Measurements from ENCODE around the gene GRIN3B.

Gene GRIN3B

DNA sequence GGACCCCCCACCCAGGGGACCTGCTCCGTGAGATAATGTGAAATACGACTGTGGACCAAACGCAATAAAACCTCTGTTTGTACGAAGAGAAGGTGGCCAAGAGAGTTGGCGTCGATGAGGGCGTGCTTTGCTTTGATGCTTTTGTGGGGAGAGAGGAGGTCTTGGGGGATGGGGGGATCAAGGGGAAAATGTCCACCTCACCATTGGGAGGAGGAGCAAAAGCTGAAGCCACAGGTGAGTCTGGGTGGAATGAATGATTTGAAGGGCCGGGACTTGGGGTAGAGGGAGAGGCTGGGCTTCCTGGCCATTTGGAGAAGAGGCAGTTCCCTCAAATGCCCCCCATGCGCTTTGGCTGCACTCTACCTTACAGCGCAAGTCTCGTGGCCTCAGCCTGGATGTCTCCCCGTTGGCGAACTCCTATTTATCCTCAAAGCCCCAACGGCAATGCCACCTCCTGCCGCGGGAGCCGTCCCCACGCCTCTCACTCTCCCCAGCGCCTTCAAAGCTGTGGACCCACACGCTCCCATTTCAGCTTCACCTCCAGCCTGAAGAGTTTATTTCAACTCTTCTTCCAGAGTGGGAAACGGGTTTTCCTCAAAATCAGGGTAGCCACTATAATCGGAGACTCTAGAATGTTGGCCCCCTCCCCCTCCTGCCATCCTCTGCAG lies 38.9 kb downstream of the GRIN3B start:
- no CpG with 5 or more reads among the region's 22 CpGs for whole genome bisulfite sequencing (ENCODE audit: extremely low coverage, insufficient coverage, insufficient read length)
- H2AK5ac ChIP-seq (ENCODE audit: low read length) = no peak overlapping the region
- peak overlapping the region; percentile 2 for H4K12ac ChIP-seq (ENCODE audit: low read depth, low read length)
- H3K27ac ChIP-seq (ENCODE audit: low read depth, low read length) = peak overlapping the region; percentile 28
- H3K23ac ChIP-seq (ENCODE audit: low read length) = no peak overlapping the region
- no peak overlapping the region for H3K9ac ChIP-seq (ENCODE audit: low read length)
- peaks cover 3 to 8% of the 10 kb centered on the region in 2 experiments for H3K4me1 ChIP-seq (ENCODE audit: control insufficient read depth in 1 of 2, insufficient read depth in 2 of 2, low read length in 2 of 2)
- H2BK120ac ChIP-seq (ENCODE audit: insufficient read depth, low read length, poor library complexity) = no peak overlapping the region
- no peak overlapping the region for H3K4ac ChIP-seq (ENCODE audit: low read depth, low read length)
- no peak overlapping the region for H2BK12ac ChIP-seq (ENCODE audit: low read length)
- H3K4me2 ChIP-seq (ENCODE audit: low read length) = peak overlapping the region; percentile 49
- H2BK5ac ChIP-seq (ENCODE audit: low read depth, low read length, poor library complexity) = no peak overlapping the region
- no peak overlapping the region for H4K91ac ChIP-seq (ENCODE audit: low read depth, low read length)
- H3K4me3 ChIP-seq (ENCODE audit: low read depth, low read length) = no peak overlapping the region
- H3K79me2 ChIP-seq (ENCODE audit: control insufficient read depth, insufficient read depth, low read length, poor library complexity) = no peaks in the 10 kb centered on the region
- H3K27me3 ChIP-seq (ENCODE audit: insufficient read depth, low read length) = no peaks in the 10 kb centered on the region
- peak in 1 of 2 donors; percentile 40 for DNase-seq
- H4K8ac ChIP-seq (ENCODE audit: low read depth, low read length) = no peak overlapping the region
- no peak overlapping the region for H3K14ac ChIP-seq (ENCODE audit: low read length)
- H3K79me1 ChIP-seq (ENCODE audit: low read length) = no peaks in the 10 kb centered on the region
- H3K36me3 ChIP-seq (ENCODE audit: control insufficient read depth in 1 of 2, insufficient read depth in 2 of 2, low read length in 2 of 2) = peaks cover 41 to 44% of the 10 kb centered on the region in 2 experiments
- H2AFZ ChIP-seq (ENCODE audit: insufficient read depth, low read length, poor library complexity) = no peak overlapping the region
- H3K18ac ChIP-seq (ENCODE audit: low read length) = no peak overlapping the region
- no peaks in the 10 kb centered on the region for H3K9me3 ChIP-seq (ENCODE audit: insufficient read depth, low read depth, low read length)

DNA sequence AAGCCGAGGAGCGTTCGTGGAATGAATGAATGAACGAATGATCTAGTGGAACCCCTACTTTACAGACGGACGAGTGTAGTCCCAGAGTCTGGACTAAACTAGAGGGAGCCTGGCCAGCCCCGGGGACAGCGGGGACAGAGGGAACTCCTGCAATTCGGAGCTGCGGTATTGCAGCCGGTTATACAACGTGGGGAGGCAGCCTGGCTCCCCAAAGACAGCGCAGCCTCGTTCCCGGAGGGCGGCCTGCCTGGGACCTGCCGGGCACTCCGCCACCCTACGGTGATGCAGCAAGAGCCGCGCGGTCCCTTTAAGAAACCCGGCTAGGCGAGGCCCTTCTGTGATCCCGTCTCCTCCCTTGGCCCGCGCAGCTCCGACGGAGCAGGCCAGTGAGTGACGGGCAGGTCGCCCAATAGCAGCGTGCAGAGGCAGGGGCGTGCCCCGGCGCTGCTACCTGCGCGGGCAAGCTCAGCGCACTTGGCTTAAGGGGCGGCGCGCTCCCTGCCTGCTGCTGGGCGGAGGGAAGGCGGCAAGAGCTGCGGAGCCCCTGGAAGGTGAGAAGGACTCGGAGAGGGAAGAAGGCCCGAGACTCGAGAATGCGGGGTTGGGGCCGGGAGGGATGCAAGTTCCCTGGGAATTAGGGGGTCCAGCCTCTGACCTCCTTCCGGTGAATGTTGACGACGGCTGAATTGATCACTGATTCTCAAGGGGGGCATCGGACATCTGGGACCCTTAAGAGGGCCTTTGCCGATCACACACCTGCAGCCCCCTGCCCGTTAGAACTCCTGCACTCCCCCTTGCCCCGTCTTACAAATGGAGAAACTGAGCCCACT lies 39.6 kb downstream of the GRIN3B start, which contains the start of gene ABCA7:
Gene ABCA7, plus strand, starts transcription at position 462 of the 830 bp plus-strand sequence. CDS start 1,255 bp downstream, outside the sequence.
- H3K4me3 ChIP-seq (ENCODE audit: low read depth, low read length) = peak within 1 kb of the TSS; percentile 72
- peaks cover 43 to 48% of the 10 kb centered on the region in 2 experiments for H3K36me3 ChIP-seq (ENCODE audit: control insufficient read depth in 1 of 2, insufficient read depth in 2 of 2, low read length in 2 of 2)
- no CpG with 5 or more reads among the region's 56 CpGs for WGBS (ENCODE audit: extremely low coverage, insufficient coverage, insufficient read length)
- H4K12ac ChIP-seq (ENCODE audit: low read depth, low read length) = peak within 1 kb of the TSS; percentile 2
- H3K4ac ChIP-seq (ENCODE audit: low read depth, low read length) = no peak within 1 kb of the TSS
- peaks cover 3 to 8% of the 10 kb centered on the region in 2 experiments for H3K4me1 ChIP-seq (ENCODE audit: control insufficient read depth in 1 of 2, insufficient read depth in 2 of 2, low read length in 2 of 2)
- peak; percentile 99 to 100 for DNase-seq
- H3K14ac ChIP-seq (ENCODE audit: low read length) = peak within 1 kb of the TSS; percentile 25
- no peak within 1 kb of the TSS for H2AK5ac ChIP-seq (ENCODE audit: low read length)
- peak within 1 kb of the TSS; percentile 63 for H3K4me2 ChIP-seq (ENCODE audit: low read length)
- no peaks in the 10 kb centered on the region for H3K27me3 ChIP-seq (ENCODE audit: insufficient read depth, low read length)
- no peaks in the 10 kb centered on the region for H3K79me1 ChIP-seq (ENCODE audit: low read length)
- peak within 1 kb of the TSS; percentile 9 for H4K91ac ChIP-seq (ENCODE audit: low read depth, low read length)
- peak within 1 kb of the TSS; percentile 7 for H3K18ac ChIP-seq (ENCODE audit: low read length)
- H4K8ac ChIP-seq (ENCODE audit: low read depth, low read length) = peak within 1 kb of the TSS; percentile 31
- no peak within 1 kb of the TSS for H2BK120ac ChIP-seq (ENCODE audit: insufficient read depth, low read length, poor library complexity)
- peak within 1 kb of the TSS; percentile 23 for H2AFZ ChIP-seq (ENCODE audit: insufficient read depth, low read length, poor library complexity)
- no peaks in the 10 kb centered on the region for H3K79me2 ChIP-seq (ENCODE audit: control insufficient read depth, insufficient read depth, low read length, poor library complexity)
- H3K23ac ChIP-seq (ENCODE audit: low read length) = no peak within 1 kb of the TSS
- no peak within 1 kb of the TSS for H2BK12ac ChIP-seq (ENCODE audit: low read length)
- H2BK5ac ChIP-seq (ENCODE audit: low read depth, low read length, poor library complexity) = no peak within 1 kb of the TSS
- H3K27ac ChIP-seq (ENCODE audit: low read depth, low read length) = peak within 1 kb of the TSS; percentile 33
- no peaks in the 10 kb centered on the region for H3K9me3 ChIP-seq (ENCODE audit: insufficient read depth, low read depth, low read length)
- peak within 1 kb of the TSS; percentile 70 for H3K9ac ChIP-seq (ENCODE audit: low read length)

- Histone ChIP-seq H3K4me1 (ENCODE audit: control insufficient read depth in 1 of 2, insufficient read depth in 2 of 2, low read length in 2 of 2) (peaks cover 3 to 8% of the 10 kb centered on the region in 2 experiments), H3K9me3 (ENCODE audit: insufficient read depth, low read depth, low read length) (no peaks in the 10 kb centered on the region), H3K18ac (ENCODE audit: low read length) (peak overlapping the region; percentile 7), H2AFZ (ENCODE audit: insufficient read depth, low read length, poor library complexity) (no peak overlapping the region), H3K36me3 (ENCODE audit: control insufficient read depth in 1 of 2, insufficient read depth in 2 of 2, low read length in 2 of 2) (peaks cover 40 to 43% of the 10 kb centered on the region in 2 experiments), H4K91ac (ENCODE audit: low read depth, low read length) (peak overlapping the region; percentile 9), H2AK5ac (ENCODE audit: low read length) (no peak overlapping the region), H2BK120ac (ENCODE audit: insufficient read depth, low read length, poor library complexity) (no peak overlapping the region), H3K27ac (ENCODE audit: low read depth, low read length) (peak overlapping the region; percentile 33), H3K27me3 (ENCODE audit: insufficient read depth, low read length) (no peaks in the 10 kb centered on the region), H3K4me2 (ENCODE audit: low read length) (peak overlapping the region; percentile 63), H3K23ac (ENCODE audit: low read length) (no peak overlapping the region), H3K4me3 (ENCODE audit: low read depth, low read length) (no peak overlapping the region), H3K4ac (ENCODE audit: low read depth, low read length) (no peak overlapping the region), H4K8ac (ENCODE audit: low read depth, low read length) (no peak overlapping the region), H2BK5ac (ENCODE audit: low read depth, low read length, poor library complexity) (no peak overlapping the region), H3K79me2 (ENCODE audit: control insufficient read depth, insufficient read depth, low read length, poor library complexity) (no peaks in the 10 kb centered on the region), H4K12ac (ENCODE audit: low read depth, low read length) (no peak overlapping the region), H3K14ac (ENCODE audit: low read length) (no peak overlapping the region), H3K79me1 (ENCODE audit: low read length) (no peaks in the 10 kb centered on the region), H2BK12ac (ENCODE audit: low read length) (no peak overlapping the region), H3K9ac (ENCODE audit: low read length) (peak overlapping the region; percentile 6)
- no CpG with 5 or more reads among the region's 27 CpGs for WGBS (ENCODE audit: extremely low coverage, insufficient coverage, insufficient read length)
- DNase-seq = peak; percentile 89 to 94
These were observed 40.5 kb downstream of the GRIN3B start for GRCh38 chr19:1040476-1041271.

GRCh38 chr19:1041272-1041834 lies 41.1 kb downstream of the GRIN3B start:
- no peaks in the 10 kb centered on the region for H3K79me2 ChIP-seq (ENCODE audit: control insufficient read depth, insufficient read depth, low read length, poor library complexity)
- no peak overlapping the region for H4K91ac ChIP-seq (ENCODE audit: low read depth, low read length)
- H3K9ac ChIP-seq (ENCODE audit: low read length) = no peak overlapping the region
- no peak overlapping the region for H3K27ac ChIP-seq (ENCODE audit: low read depth, low read length)
- WGBS (ENCODE audit: extremely low coverage, insufficient coverage, insufficient read length) = no CpG with 5 or more reads among the region's 26 CpGs
- H4K12ac ChIP-seq (ENCODE audit: low read depth, low read length) = no peak overlapping the region
- peaks cover 3 to 8% of the 10 kb centered on the region in 2 experiments for H3K4me1 ChIP-seq (ENCODE audit: control insufficient read depth in 1 of 2, insufficient read depth in 2 of 2, low read length in 2 of 2)
- DNase-seq = no peak
- no peak overlapping the region for H3K4ac ChIP-seq (ENCODE audit: low read depth, low read length)
- H3K23ac ChIP-seq (ENCODE audit: low read length) = no peak overlapping the region
- H3K79me1 ChIP-seq (ENCODE audit: low read length) = no peaks in the 10 kb centered on the region
- H2BK12ac ChIP-seq (ENCODE audit: low read length) = no peak overlapping the region
- H2BK120ac ChIP-seq (ENCODE audit: insufficient read depth, low read length, poor library complexity) = no peak overlapping the region
- H3K27me3 ChIP-seq (ENCODE audit: insufficient read depth, low read length) = no peaks in the 10 kb centered on the region
- no peak overlapping the region for H3K14ac ChIP-seq (ENCODE audit: low read length)
- no peak overlapping the region for H2BK5ac ChIP-seq (ENCODE audit: low read depth, low read length, poor library complexity)
- no peak overlapping the region for H2AFZ ChIP-seq (ENCODE audit: insufficient read depth, low read length, poor library complexity)
- no peak overlapping the region for H3K4me3 ChIP-seq (ENCODE audit: low read depth, low read length)
- H3K18ac ChIP-seq (ENCODE audit: low read length) = no peak overlapping the region
- H4K8ac ChIP-seq (ENCODE audit: low read depth, low read length) = no peak overlapping the region
- peaks cover 3% of the 10 kb centered on the region for H3K9me3 ChIP-seq (ENCODE audit: insufficient read depth, low read depth, low read length)
- H3K36me3 ChIP-seq (ENCODE audit: control insufficient read depth in 1 of 2, insufficient read depth in 2 of 2, low read length in 2 of 2) = peaks cover 36 to 39% of the 10 kb centered on the region in 2 experiments
- peak overlapping the region; percentile 63 for H3K4me2 ChIP-seq (ENCODE audit: low read length)
- H2AK5ac ChIP-seq (ENCODE audit: low read length) = no peak overlapping the region

Data from trophoblast cell (in vitro differentiated cells and primary cell).